ACC112 (cell line): Measurements from ENCODE around the gene WSCD2.

Experiments
- H2AFZ ChIP-seq: fragments of 200-600 bp; sonication (generic); one replicate; pipeline ENCODE4 v1.6.0; 2017; ENCODE audit warnings: antibody characterized with exemption, low read length; ENCODE audit not compliant: unreplicated experiment
- H3K27ac ChIP-seq: fragments of 200-600 bp; sonication (generic); 2 replicates; pipeline ENCODE4 v1.5.1; 2014; ENCODE audit warnings: low read depth, mild to moderate bottlenecking, antibody characterized with exemption, low read length, moderate library complexity
- H3K27me3 ChIP-seq: fragments of 200-600 bp; sonication (generic); 2 replicates; pipeline ENCODE4 v1.6.1; 2014; ENCODE audit warnings: mild to moderate bottlenecking, antibody characterized with exemption, low read length, moderate library complexity, mixed read lengths; ENCODE audit not compliant: insufficient read depth
- H3K36me3 ChIP-seq: fragments of 200-600 bp; sonication (generic); 2 replicates; pipeline ENCODE4 v1.6.1; 2016; ENCODE audit warnings: mild to moderate bottlenecking, antibody characterized with exemption, low read length, moderate library complexity, mixed read lengths; ENCODE audit not compliant: insufficient read depth
- H3K4me1 ChIP-seq: fragments of 200-600 bp; sonication (generic); one replicate; pipeline ENCODE4 v1.6.1; 2016; ENCODE audit warnings: low read length, mixed read lengths; ENCODE audit not compliant: insufficient read depth, unreplicated experiment, control insufficient read depth
- H3K4me3 ChIP-seq: fragments of 200-600 bp; sonication (generic); 2 replicates; pipeline ENCODE4 v1.5.1; 2014; ENCODE audit warnings: mild to moderate bottlenecking, low read depth, low read length
- H3K79me2 ChIP-seq: fragments of 200-600 bp; sonication (generic); one replicate; pipeline ENCODE4 v1.6.0; 2016; ENCODE audit warnings: low read length; ENCODE audit not compliant: control insufficient read depth, unreplicated experiment, insufficient read depth

Gene WSCD2

GRCh38 chr12:108231109-108231905 lies 102.2 kb downstream of the WSCD2 start:
- H2AFZ ChIP-seq = no peak overlapping the region
- H3K4me1 ChIP-seq = no peaks in the 10 kb centered on the region
- no peaks in the 10 kb centered on the region for H3K79me2 ChIP-seq
- no peak overlapping the region for H3K4me3 ChIP-seq
- peaks cover 37% of the 10 kb centered on the region for H3K27me3 ChIP-seq
- H3K27ac ChIP-seq = no peak overlapping the region
- no peaks in the 10 kb centered on the region for H3K36me3 ChIP-seq

GRCh38 chr12:108231909-108232434 lies 102.9 kb downstream of the WSCD2 start:
- Histone ChIP-seq H3K27ac (no peak overlapping the region), H2AFZ (no peak overlapping the region), H3K4me3 (no peak overlapping the region), H3K4me1 (no peaks in the 10 kb centered on the region), H3K79me2 (no peaks in the 10 kb centered on the region), H3K27me3 (peaks cover 36% of the 10 kb centered on the region), H3K36me3 (no peaks in the 10 kb centered on the region)

DNA sequence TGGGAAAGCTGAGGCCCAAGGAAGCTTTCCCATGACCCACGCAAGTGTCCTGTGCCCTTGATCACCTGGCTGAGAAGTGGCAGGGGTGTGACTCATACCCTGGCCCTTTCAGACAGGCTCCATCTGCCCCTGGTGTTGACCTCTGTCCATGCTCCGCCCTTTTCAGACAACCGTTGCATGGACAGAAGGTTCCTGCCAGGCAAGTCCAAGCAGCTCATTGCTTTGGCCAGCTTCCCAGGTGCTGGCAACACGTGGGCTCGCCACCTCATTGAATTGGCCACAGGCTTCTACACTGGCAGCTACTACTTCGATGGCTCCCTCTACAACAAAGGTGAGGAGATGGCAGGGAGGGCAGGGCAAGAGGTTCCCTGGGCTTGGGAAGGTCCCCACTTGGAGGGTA lies 103.5 kb downstream of the WSCD2 start:
- Histone ChIP-seq H3K36me3 (no peaks in the 10 kb centered on the region), H3K4me3 (no peak overlapping the region), H3K27me3 (peaks cover 42% of the 10 kb centered on the region), H3K27ac (no peak overlapping the region), H3K79me2 (no peaks in the 10 kb centered on the region), H3K4me1 (no peaks in the 10 kb centered on the region), H2AFZ (no peak overlapping the region)

DNA sequence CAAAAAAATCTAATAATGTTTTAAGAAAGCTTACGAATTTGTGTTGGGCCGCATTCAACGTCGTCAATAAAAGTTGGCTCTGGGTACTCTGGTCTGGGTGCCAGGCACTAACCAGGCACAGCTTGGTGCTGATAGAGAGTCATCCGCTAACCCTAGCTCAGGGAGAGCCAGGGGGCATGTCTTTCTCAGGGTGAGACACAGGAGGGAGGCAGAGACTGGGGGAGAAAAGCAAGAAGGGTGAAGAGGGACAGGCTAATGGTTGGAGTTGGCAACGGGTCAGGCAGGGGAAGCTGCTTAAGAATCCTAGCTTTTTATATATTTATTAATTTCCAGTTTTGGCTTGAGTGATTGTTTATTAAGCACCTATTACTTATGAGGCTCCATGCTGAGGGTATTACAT lies 105.1 kb downstream of the WSCD2 start:
- Histone ChIP-seq H3K79me2 (no peaks in the 10 kb centered on the region), H3K4me1 (no peaks in the 10 kb centered on the region), H2AFZ (no peak overlapping the region), H3K27me3 (peaks cover 36% of the 10 kb centered on the region), H3K27ac (no peak overlapping the region), H3K4me3 (no peak overlapping the region), H3K36me3 (no peaks in the 10 kb centered on the region)

GRCh38 chr12:108235197-108235984 lies 106.3 kb downstream of the WSCD2 start:
- H3K4me1 ChIP-seq = no peaks in the 10 kb centered on the region
- peaks cover 23% of the 10 kb centered on the region for H3K27me3 ChIP-seq
- H3K36me3 ChIP-seq = no peaks in the 10 kb centered on the region
- H2AFZ ChIP-seq = no peak overlapping the region
- H3K4me3 ChIP-seq = no peak overlapping the region
- no peak overlapping the region for H3K27ac ChIP-seq
- H3K79me2 ChIP-seq = no peaks in the 10 kb centered on the region

DNA sequence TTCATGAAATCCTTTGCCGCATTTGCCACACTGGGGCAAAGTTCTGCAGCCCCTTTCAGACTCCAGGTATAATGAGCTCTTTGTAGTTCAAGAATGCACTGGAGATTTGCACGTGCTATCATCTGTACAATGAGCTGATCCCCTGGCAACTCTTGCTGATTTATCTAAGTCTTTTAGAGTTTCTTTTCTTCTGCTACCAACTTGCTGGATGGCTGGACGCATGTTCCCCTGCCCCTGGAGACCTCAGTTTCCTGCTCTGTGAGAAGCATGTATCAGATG lies 106.8 kb downstream of the WSCD2 start:
- Histone ChIP-seq H3K36me3 (no peaks in the 10 kb centered on the region), H3K4me1 (no peaks in the 10 kb centered on the region), H3K27ac (no peak overlapping the region), H3K79me2 (no peaks in the 10 kb centered on the region), H3K4me3 (no peak overlapping the region), H2AFZ (no peak overlapping the region), H3K27me3 (peaks cover 18% of the 10 kb centered on the region; the same call in 1 of the 2 replicates)

GRCh38 chr12:108236366-108236765 lies 107.3 kb downstream of the WSCD2 start:
- H3K79me2 ChIP-seq = no peaks in the 10 kb centered on the region
- no peak overlapping the region for H3K27ac ChIP-seq
- H3K4me1 ChIP-seq = no peaks in the 10 kb centered on the region
- H3K36me3 ChIP-seq = no peaks in the 10 kb centered on the region
- no peak overlapping the region for H3K4me3 ChIP-seq
- H2AFZ ChIP-seq = no peak overlapping the region
- peaks cover 14% of the 10 kb centered on the region; the same call in 1 of the 2 replicates for H3K27me3 ChIP-seq

DNA sequence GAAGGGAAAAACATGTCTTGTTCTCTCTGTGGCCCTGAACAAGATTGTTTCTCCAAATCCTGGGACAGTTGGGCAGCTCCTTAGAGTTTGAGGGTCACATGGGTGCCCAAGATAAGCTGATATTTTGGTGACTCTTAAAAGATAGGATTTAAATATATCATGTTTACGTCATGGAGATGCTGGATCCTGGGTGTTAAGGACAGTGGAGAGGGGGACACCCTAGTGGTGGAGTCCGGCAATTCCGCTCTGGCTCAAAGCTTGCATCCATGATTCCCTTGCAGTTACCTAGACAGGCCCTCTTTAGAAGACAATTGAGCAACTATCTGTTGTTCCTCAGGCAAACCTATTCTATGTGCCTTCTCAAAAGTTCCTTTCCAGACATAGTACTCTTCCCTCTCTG lies 108.2 kb downstream of the WSCD2 start:
- Histone ChIP-seq H3K79me2 (no peaks in the 10 kb centered on the region), H3K4me1 (no peaks in the 10 kb centered on the region), H3K27me3 (peaks cover 11% of the 10 kb centered on the region; the same call in 1 of the 2 replicates), H2AFZ (no peak overlapping the region), H3K4me3 (no peak overlapping the region), H3K36me3 (no peaks in the 10 kb centered on the region), H3K27ac (no peak overlapping the region)

GRCh38 chr12:108238474-108238873 lies 109.4 kb downstream of the WSCD2 start:
- H2AFZ ChIP-seq = no peak overlapping the region
- H3K36me3 ChIP-seq = no peaks in the 10 kb centered on the region
- no peak overlapping the region for H3K27ac ChIP-seq
- no peaks in the 10 kb centered on the region for H3K4me1 ChIP-seq
- H3K4me3 ChIP-seq = no peak overlapping the region
- no peaks in the 10 kb centered on the region for H3K79me2 ChIP-seq
- H3K27me3 ChIP-seq = peaks cover 11% of the 10 kb centered on the region; the same call in 1 of the 2 replicates

DNA sequence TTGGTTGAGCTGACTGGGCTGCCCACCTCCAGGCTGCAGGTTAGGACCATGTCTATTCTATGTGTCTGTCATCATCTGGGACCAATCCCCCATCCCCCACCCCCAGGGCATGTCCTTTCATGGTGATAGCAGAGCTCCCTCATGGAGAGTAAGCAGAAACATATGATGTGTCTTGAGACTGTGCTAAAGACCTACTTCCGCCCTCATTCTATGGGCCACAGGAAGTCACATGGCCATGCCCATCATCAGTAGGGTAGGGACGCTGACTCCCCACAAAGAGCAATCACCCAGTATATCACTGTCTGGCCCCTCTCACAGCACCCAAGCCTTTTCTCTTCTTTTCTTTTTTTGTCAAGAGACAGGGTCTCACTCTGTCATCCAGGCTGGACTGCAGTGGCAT lies 110.3 kb downstream of the WSCD2 start:
- Histone ChIP-seq H3K79me2 (no peaks in the 10 kb centered on the region), H3K4me3 (no peak overlapping the region), H3K27ac (no peak overlapping the region), H3K4me1 (no peaks in the 10 kb centered on the region), H3K27me3 (peaks cover 11% of the 10 kb centered on the region; the same call in 1 of the 2 replicates), H3K36me3 (no peaks in the 10 kb centered on the region), H2AFZ (no peak overlapping the region)
